B cell (primary cell): Measurements from ENCODE around the gene TOPBP1.
"Not testable (repeated sequence)": the region's sequence is repeated elsewhere in the genome, so short reads cannot be mapped to it uniquely, and the experiment has no call there.

Source experiments
- CTCF ChIP-seq: fragments of 200-600 bp; IDR thresholded peaks from one replicate; pipeline ENCODE4 v1.8.0; 2022; ENCODE audit warnings: antibody characterized with exemption, mild to moderate bottlenecking
- EZH2 ChIP-seq: IDR thresholded peaks from 2 replicates; pipeline ENCODE4 v1.6.1; 2012; ENCODE audit warnings: borderline replicate concordance, low read depth, mild to moderate bottlenecking, moderate library complexity, low read length; ENCODE audit not compliant: insufficient read depth, poor library complexity, severe bottlenecking

- TF ChIP-seq CTCF, EZH2: not testable (repeated sequence)
Measured at GRCh38 chr3:133677993-133678392, 16.3 kb upstream of the TOPBP1 start.
